Activated CD4-positive, alpha-beta T cell treated with anti-CD3 and anti-CD28 coated beads, Interleukin-2, amount 50 U/mL, for 4 hours (primary cell): ENCODE results near the gene PXMP4.

Experiments used
- DNase-seq, 2 experiments: peaks; one replicate each; pipeline ENCODE4 v3.0.0-alpha.2; 2020

PXMP4 gene

DNA sequence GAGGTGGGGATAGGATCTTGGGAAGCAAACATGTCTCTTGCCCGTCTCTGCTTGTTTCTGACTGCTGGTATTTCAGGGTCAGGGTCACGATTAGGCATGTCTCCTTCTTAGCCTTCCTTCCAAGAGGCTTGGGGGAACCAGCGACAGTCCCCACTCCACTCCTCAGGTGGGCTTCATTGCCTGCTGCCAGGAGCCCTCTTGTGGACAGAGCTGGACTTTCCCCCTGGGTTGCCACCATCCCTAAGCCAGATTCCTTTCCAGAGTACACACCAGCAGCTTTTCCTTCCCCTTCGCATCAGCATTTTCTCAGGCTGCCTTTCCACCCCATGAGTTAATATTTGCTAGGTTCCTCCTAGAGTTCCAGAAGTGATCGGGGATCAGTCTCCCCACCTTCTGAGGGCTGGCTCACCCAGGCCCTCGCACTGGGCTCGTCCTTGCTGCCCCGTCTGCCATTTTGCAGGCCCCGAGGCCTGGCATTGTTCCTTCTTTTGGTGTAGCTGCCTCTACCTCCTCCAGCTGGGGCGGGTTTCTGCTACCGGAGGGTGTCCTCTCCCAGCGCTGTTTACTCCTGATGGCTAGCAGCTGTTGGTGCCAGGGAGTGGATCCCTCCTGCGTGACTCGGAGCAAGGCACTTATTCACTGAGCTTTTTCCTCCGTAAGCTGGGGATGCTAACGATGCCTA lies 66.8 kb downstream of the PXMP4 start:
- DNase-seq = no peak
